WTC11 (cell line): ENCODE measurements around the gene FPGT. TPM values are rescaled to one million over a fixed set of nuclear protein-coding genes. Genes with fewer than 3 reads are reported as not detected.

Experiments used
- ATAC-seq: fragments of 200-7000 bp; cut with Tn5 transposase; 2 replicates; pipeline ENCODE4 v1.10.0; 2021; ENCODE audit warnings: mild to moderate bottlenecking, moderate library complexity
- CTCF ChIA-PET: fragments of 300-600 bp; sonication (Branson Sonifier 250); formaldehyde crosslinking; loops from one replicate; lab custom pipeline; 2021; ENCODE audit warnings: antibody characterized with exemption; lab: Charles Lee
- POLR2A ChIA-PET: fragments of 350-600 bp; sonication (Branson Sonifier 250); formaldehyde crosslinking; loops from one replicate; lab custom pipeline; 2021; ENCODE audit warnings: antibody characterized with exemption; lab: Charles Lee
- DNase-seq: peaks from one replicate; pipeline ENCODE4 v3.0.0; 2021; ENCODE audit warnings: low spot score
- H3K27ac Mint-ChIP-seq: 2 replicates; pipeline ENCODE4 v1.8.0; 2021; ENCODE audit warnings: mixed read lengths
- H3K27me3 Mint-ChIP-seq: 2 replicates; pipeline ENCODE4 v1.8.0; 2021; ENCODE audit warnings: low read depth, mild to moderate bottlenecking, moderate library complexity, mixed read lengths
- H3K36me3 Mint-ChIP-seq: 2 replicates; pipeline ENCODE4 v1.8.0; 2021; ENCODE audit warnings: mixed read lengths
- H3K4me1 Mint-ChIP-seq: 2 replicates; pipeline ENCODE4 v1.8.0; 2022; ENCODE audit warnings: mixed read lengths
- H3K4me3 Mint-ChIP-seq: 2 replicates; pipeline ENCODE4 v1.8.0; 2021; ENCODE audit warnings: mild to moderate bottlenecking, moderate library complexity, mixed read lengths
- H3K9me3 Mint-ChIP-seq: 2 replicates; pipeline ENCODE4 v1.8.0; 2021; ENCODE audit warnings: mixed read lengths
- ATF3 ChIP-seq: sonication (generic); formaldehyde crosslinking; conservative IDR thresholded peaks from 2 replicates; pipeline ENCODE4 v1.8.1; 2022; ENCODE audit warnings: mild to moderate bottlenecking, missing genetic modification reagents
- CBFB ChIP-seq: sonication (generic); formaldehyde crosslinking; IDR thresholded peaks from 2 replicates; pipeline ENCODE4 v1.8.1; 2022; ENCODE audit warnings: mild to moderate bottlenecking, low read depth, missing genetic modification reagents
- CREB1 ChIP-seq: sonication (generic); formaldehyde crosslinking; IDR thresholded peaks from 2 replicates; pipeline ENCODE4 v1.8.0; 2023; ENCODE audit warnings: mild to moderate bottlenecking, missing genetic modification reagents
- ERG ChIP-seq: fragments of 250-450 bp; sonication (Bioruptor Pico); IDR thresholded peaks from 2 replicates; pipeline ENCODE4 v1.8.0; 2021; ENCODE audit warnings: mild to moderate bottlenecking
- FOXP1 ChIP-seq: sonication (generic); formaldehyde crosslinking; IDR thresholded peaks from 2 replicates; pipeline ENCODE4 v1.8.0; 2022; ENCODE audit warnings: missing genetic modification reagents, mild to moderate bottlenecking, moderate library complexity, borderline replicate concordance
- FOXP4 ChIP-seq: sonication (generic); formaldehyde crosslinking; IDR thresholded peaks from 2 replicates; pipeline ENCODE4 v1.8.0; 2022; ENCODE audit warnings: mild to moderate bottlenecking, missing genetic modification reagents
- GABPB1 ChIP-seq: sonication (generic); formaldehyde crosslinking; IDR thresholded peaks from 2 replicates; pipeline ENCODE4 v1.8.1; 2023; ENCODE audit warnings: mild to moderate bottlenecking, missing genetic modification reagents
- KAT7 ChIP-seq: sonication (generic); formaldehyde crosslinking; IDR thresholded peaks from 2 replicates; pipeline ENCODE4 v1.8.1; 2023; ENCODE audit warnings: missing genetic modification reagents, mild to moderate bottlenecking, borderline replicate concordance
- NFE2L1 ChIP-seq: sonication (generic); formaldehyde crosslinking; IDR thresholded peaks from 2 replicates; pipeline ENCODE4 v1.8.1; 2023; ENCODE audit warnings: missing genetic modification reagents
- NR2C2 ChIP-seq: sonication (generic); formaldehyde crosslinking; IDR thresholded peaks from 2 replicates; pipeline ENCODE4 v1.8.0; 2022; ENCODE audit warnings: mild to moderate bottlenecking, missing genetic modification reagents
- OVOL2 ChIP-seq: fragments of 250-450 bp; sonication (Bioruptor Pico); IDR thresholded peaks from 2 replicates; pipeline ENCODE4 v1.9.0; 2021; ENCODE audit warnings: mild to moderate bottlenecking, borderline replicate concordance
- RORB ChIP-seq: fragments of 250-450 bp; sonication (Bioruptor Pico); IDR thresholded peaks from 2 replicates; pipeline ENCODE4 v1.9.0; 2021; ENCODE audit warnings: mild to moderate bottlenecking
- SMAD3 ChIP-seq: sonication (generic); formaldehyde crosslinking; IDR thresholded peaks from 2 replicates; pipeline ENCODE4 v1.8.0; 2022; ENCODE audit warnings: missing genetic modification reagents, mild to moderate bottlenecking, borderline replicate concordance
- STAT6 ChIP-seq: sonication (generic); formaldehyde crosslinking; conservative IDR thresholded peaks from 2 replicates; pipeline ENCODE4 v1.8.1; 2023; ENCODE audit warnings: mild to moderate bottlenecking, low read depth, missing genetic modification reagents, moderate library complexity
- TCF7 ChIP-seq: sonication (generic); formaldehyde crosslinking; IDR thresholded peaks from 2 replicates; pipeline ENCODE4 v1.8.0; 2022; ENCODE audit warnings: mild to moderate bottlenecking, low read depth, missing genetic modification reagents, moderate library complexity
- TEAD1 ChIP-seq: sonication (generic); formaldehyde crosslinking; IDR thresholded peaks from 2 replicates; pipeline ENCODE4 v1.8.0; 2022; ENCODE audit warnings: mild to moderate bottlenecking, missing genetic modification reagents
- ZNF423 ChIP-seq: fragments of 250-450 bp; sonication (Bioruptor Pico); IDR thresholded peaks from 2 replicates; pipeline ENCODE4 v2.1.2; 2022; ENCODE audit warnings: mild to moderate bottlenecking, moderate library complexity
- ZNF425 ChIP-seq: fragments of 250-450 bp; sonication (Bioruptor Pico); conservative IDR thresholded peaks from 2 replicates; pipeline ENCODE4 v1.9.0; 2021; ENCODE audit warnings: mild to moderate bottlenecking
- ZNF512 ChIP-seq: sonication (generic); formaldehyde crosslinking; IDR thresholded peaks from 2 replicates; pipeline ENCODE4 v1.8.1; 2022; ENCODE audit warnings: missing genetic modification reagents, borderline replicate concordance
- total RNA-seq: library from RNA; stranded (reverse); gene quantifications from 3 replicates; pipeline ENCODE4 v1.2.3, GENCODE V29; 2021

Gene FPGT
- total RNA-seq, 1 experiment from 2014 or later: 3.9 TPM

GRCh38 chr1:74223453-74223852 lies 25.4 kb downstream of the FPGT start:
- no peak for ATAC-seq
- TF ChIP-seq KAT7 (CRISPR knock-in tag) (no peak), NFE2L1 (no peak), GABPB1 (CRISPR knock-in tag) (no peak), ZNF425 (CRISPR knock-in tag) (no peak)
- H3K4me3 Mint-ChIP-seq: no peak overlapping the region
- no peak for DNase-seq
- POLR2A ChIA-PET: no interaction called here
- H3K36me3 Mint-ChIP-seq: no peaks in the 10 kb centered on the region
- no peak overlapping the region for H3K27ac Mint-ChIP-seq
- no peaks in the 10 kb centered on the region for H3K27me3 Mint-ChIP-seq
- H3K9me3 Mint-ChIP-seq: no peaks in the 10 kb centered on the region
- CTCF ChIA-PET: no interaction called here
- H3K4me1 Mint-ChIP-seq: no peaks in the 10 kb centered on the region

- TF ChIP-seq TCF7 (CRISPR knock-in tag) (no peak), CBFB (CRISPR knock-in tag) (no peak), ZNF512 (CRISPR knock-in tag) (no peak), OVOL2 (CRISPR knock-in tag) (no peak), ZNF423 (CRISPR knock-in tag) (no peak), TEAD1 (CRISPR knock-in tag) (no peak), CREB1 (no peak), FOXP1 (CRISPR knock-in tag) (no peak), ERG (no peak), STAT6 (CRISPR knock-in tag) (no peak), NR2C2 (CRISPR knock-in tag) (no peak), RORB (CRISPR knock-in tag) (no peak), SMAD3 (CRISPR knock-in tag) (no peak), KAT7 (CRISPR knock-in tag) (no peak), FOXP4 (CRISPR knock-in tag) (no peak), ATF3 (CRISPR knock-in tag) (no peak)
- ATAC-seq: no peak
- no peaks in the 10 kb centered on the region for H3K4me1 Mint-ChIP-seq
- ChIA-PET POLR2A (no interaction called here), CTCF (no interaction called here)
- H3K36me3 Mint-ChIP-seq: no peaks in the 10 kb centered on the region
- no peak for DNase-seq
- peaks cover 28% of the 10 kb centered on the region for H3K27me3 Mint-ChIP-seq
- H3K27ac Mint-ChIP-seq: no peak within 1 kb of the TSS
- H3K4me3 Mint-ChIP-seq: no peak within 1 kb of the TSS
- no peaks in the 10 kb centered on the region for H3K9me3 Mint-ChIP-seq
Observed at GRCh38 chr1:74235153-74235552, 37.1 kb downstream of the FPGT start, which contains the start of gene TNNI3K. Gene TNNI3K, plus strand, starts transcription at chr1:74235387. Its CDS starts 65 bp downstream, at chr1:74235452.
